Measurements from ENCODE around the gene EP300. TPM values are rescaled to one million over a fixed set of nuclear protein-coding genes. Genes with fewer than 3 reads are reported as not detected.
"Not testable (repeated sequence)": the region's sequence is repeated elsewhere in the genome, so short reads cannot be mapped to it uniquely, and the experiment has no call there.

EP300 gene
- polyA plus RNA-seq, 1 donor from 2014 or later = 13.9 TPM

GRCh38 chr22:41099036-41099435 is 6.6 kb downstream of the EP300 start:
- Histone ChIP-seq H3K4me2 (ENCODE audit: low read length) (no peak overlapping the region), H3K9ac (ENCODE audit: low read length) (no peak overlapping the region), H3K9me3 (ENCODE audit: low read length) (no peaks in the 10 kb centered on the region), H3K27me3 (ENCODE audit: insufficient read depth, low read depth, low read length) (no peaks in the 10 kb centered on the region), H3K9me2 (ENCODE audit: insufficient read depth, low read length) (no peaks in the 10 kb centered on the region), H3K27ac (ENCODE audit: low read length) (no peak overlapping the region), H3K79me2 (replicated peaks; ENCODE audit: insufficient read depth, low read length) (peaks cover 96% of the 10 kb centered on the region), H3F3A (ENCODE audit: insufficient read depth, low read length, poor library complexity, severe bottlenecking) (no peaks in the 10 kb centered on the region), H3K4me3 (ENCODE audit: low read length) (no peak overlapping the region), H2AFZ (ENCODE audit: low read depth, low read length) (no peak overlapping the region), H3K36me3 (ENCODE audit: insufficient read depth, low read length) (no peaks in the 10 kb centered on the region), H4K20me1 (ENCODE audit: insufficient read depth) (peaks cover 41% of the 10 kb centered on the region)
- no peak for TF ChIP-seq CTCF (IDR thresholded peaks at IDR 0.05; ENCODE audit: poor library complexity, severe bottlenecking)
- no peak for TF ChIP-seq SMC3 (conservative IDR thresholded peaks at IDR 0.05; ENCODE audit: poor library complexity)

GRCh38 chr22:41106122-41106968 is 14.0 kb downstream of the EP300 start:
- H3F3A ChIP-seq (ENCODE audit: insufficient read depth, low read length, poor library complexity, severe bottlenecking) = no peaks in the 10 kb centered on the region
- no peak overlapping the region for H3K4me3 ChIP-seq (ENCODE audit: low read length)
- H3K4me2 ChIP-seq (ENCODE audit: low read length) = no peak overlapping the region
- H3K9me3 ChIP-seq (ENCODE audit: low read length) = no peaks in the 10 kb centered on the region
- no peaks in the 10 kb centered on the region for H3K27me3 ChIP-seq (ENCODE audit: insufficient read depth, low read depth, low read length)
- no peak overlapping the region for H3K27ac ChIP-seq (ENCODE audit: low read length)
- no peak for TF ChIP-seq TAF1 (IDR thresholded peaks at IDR 0.05; ENCODE audit: low read depth)
- TF ChIP-seq EZH2 (IDR thresholded peaks at IDR 0.05; ENCODE audit: borderline replicate concordance, insufficient read depth, low read length, poor library complexity, severe bottlenecking) = no peak
- TF ChIP-seq POLR2AphosphoS5 (IDR thresholded peaks at IDR 0.05) = no peak
- no peak for TF ChIP-seq SMC3 (conservative IDR thresholded peaks at IDR 0.05; ENCODE audit: poor library complexity)
- TF ChIP-seq RAD21 (conservative IDR thresholded peaks at IDR 0.05) = no peak
- TF ChIP-seq EP300 (conservative IDR thresholded peaks at IDR 0.05; ENCODE audit: poor library complexity, severe bottlenecking) = no peak
- TF ChIP-seq REST (IDR thresholded peaks at IDR 0.05; ENCODE audit: borderline replicate concordance) = no peak
- no peak for TF ChIP-seq CTCF (IDR thresholded peaks at IDR 0.05; ENCODE audit: poor library complexity, severe bottlenecking)
- no peak for TF ChIP-seq MXI1 (conservative IDR thresholded peaks at IDR 0.05; ENCODE audit: poor library complexity, severe bottlenecking)
- no peaks in the 10 kb centered on the region for H3K36me3 ChIP-seq (ENCODE audit: insufficient read depth, low read length)
- H4K20me1 ChIP-seq (ENCODE audit: insufficient read depth) = peaks cover 15% of the 10 kb centered on the region
- peaks cover 87% of the 10 kb centered on the region for H3K79me2 ChIP-seq (replicated peaks; ENCODE audit: insufficient read depth, low read length)
- H3K9ac ChIP-seq (ENCODE audit: low read length) = no peak overlapping the region
- H2AFZ ChIP-seq (ENCODE audit: low read depth, low read length) = no peak overlapping the region
- no peaks in the 10 kb centered on the region for H3K9me2 ChIP-seq (ENCODE audit: insufficient read depth, low read length)

GRCh38 chr22:41106969-41107325 is 14.6 kb downstream of the EP300 start:
- not testable (repeated sequence) for H2AFZ ChIP-seq (ENCODE audit: low read depth, low read length)

More at GRCh38 chr22:41106969-41107325, 14.6 kb downstream of the EP300 start:
- not testable (repeated sequence) for H3K9ac ChIP-seq (ENCODE audit: low read length); H3K27ac ChIP-seq (ENCODE audit: low read length); H3K36me3 ChIP-seq (ENCODE audit: insufficient read depth, low read length); H3K9me3 ChIP-seq (ENCODE audit: low read length); H3K9me2 ChIP-seq (ENCODE audit: insufficient read depth, low read length); H3K4me3 ChIP-seq (ENCODE audit: low read length); H3F3A ChIP-seq (ENCODE audit: insufficient read depth, low read length, poor library complexity, severe bottlenecking); H3K27me3 ChIP-seq (ENCODE audit: insufficient read depth, low read depth, low read length); H3K4me2 ChIP-seq (ENCODE audit: low read length)
- Histone ChIP-seq H3K79me2 (replicated peaks; ENCODE audit: insufficient read depth, low read length) (peaks cover 85% of the 10 kb centered on the region), H4K20me1 (ENCODE audit: insufficient read depth) (peaks cover 14% of the 10 kb centered on the region)
